ENCODE measurements around the gene SLC6A11. TPM values are rescaled to one million over a fixed set of nuclear protein-coding genes. Genes with fewer than 3 reads are reported as not detected.

SLC6A11 gene
- total and polyA plus RNA-seq, 2 of the 13 experiments (the other 11 are each of a cell fraction or from before 2014, with no cell fraction given) = 17.9 to 34.5 TPM

DNA sequence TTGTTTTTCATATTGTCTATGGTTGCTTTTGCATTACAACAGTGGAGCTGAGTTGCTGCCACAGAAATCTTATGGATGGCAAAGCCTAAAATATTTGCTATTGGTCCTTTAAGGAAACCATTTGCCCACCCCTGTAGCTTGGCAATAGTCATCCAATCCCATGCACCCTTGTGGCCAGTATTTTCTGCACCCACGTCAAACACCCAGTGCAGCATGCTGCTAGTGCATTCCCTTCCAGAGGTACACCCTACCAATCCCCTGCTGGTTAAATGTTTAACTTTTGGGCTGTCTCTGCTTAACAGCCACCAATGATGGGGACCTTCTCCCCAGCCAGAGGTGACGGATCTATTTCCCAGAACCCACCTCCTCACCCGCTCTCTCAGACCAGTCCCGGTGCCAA, 23.8 kb upstream of the SLC6A11 start (continued):
- TF ChIP-seq PRMT3 (CRISPR knock-in tag; IDR thresholded peaks at IDR 0.05; ENCODE audit: borderline replicate concordance, low read depth) (no peak), BHLHE40 (IDR thresholded peaks at IDR 0.05; ENCODE audit: low read length) (no peak), IKZF4 (CRISPR knock-in tag; IDR thresholded peaks at IDR 0.05; ENCODE audit: borderline replicate concordance, low read depth, not compliant biosample characterization) (no peak), ZNF569 (CRISPR knock-in tag; IDR thresholded peaks at IDR 0.05; ENCODE audit: borderline replicate concordance) (no peak), CBX2 (IDR thresholded peaks at IDR 0.05; ENCODE audit: low read depth, low read length) (no peak), CBX2 (CRISPR knock-in tag; IDR thresholded peaks at IDR 0.05; ENCODE audit: low read depth) (no peak), SP140L (CRISPR knock-in tag; IDR thresholded peaks at IDR 0.05; ENCODE audit: borderline replicate concordance) (no peak), ZMAT3 (CRISPR knock-in tag; conservative IDR thresholded peaks at IDR 0.05) (no peak), ETV5 (CRISPR knock-in tag; IDR thresholded peaks at IDR 0.05; ENCODE audit: borderline replicate concordance) (no peak)

DNA sequence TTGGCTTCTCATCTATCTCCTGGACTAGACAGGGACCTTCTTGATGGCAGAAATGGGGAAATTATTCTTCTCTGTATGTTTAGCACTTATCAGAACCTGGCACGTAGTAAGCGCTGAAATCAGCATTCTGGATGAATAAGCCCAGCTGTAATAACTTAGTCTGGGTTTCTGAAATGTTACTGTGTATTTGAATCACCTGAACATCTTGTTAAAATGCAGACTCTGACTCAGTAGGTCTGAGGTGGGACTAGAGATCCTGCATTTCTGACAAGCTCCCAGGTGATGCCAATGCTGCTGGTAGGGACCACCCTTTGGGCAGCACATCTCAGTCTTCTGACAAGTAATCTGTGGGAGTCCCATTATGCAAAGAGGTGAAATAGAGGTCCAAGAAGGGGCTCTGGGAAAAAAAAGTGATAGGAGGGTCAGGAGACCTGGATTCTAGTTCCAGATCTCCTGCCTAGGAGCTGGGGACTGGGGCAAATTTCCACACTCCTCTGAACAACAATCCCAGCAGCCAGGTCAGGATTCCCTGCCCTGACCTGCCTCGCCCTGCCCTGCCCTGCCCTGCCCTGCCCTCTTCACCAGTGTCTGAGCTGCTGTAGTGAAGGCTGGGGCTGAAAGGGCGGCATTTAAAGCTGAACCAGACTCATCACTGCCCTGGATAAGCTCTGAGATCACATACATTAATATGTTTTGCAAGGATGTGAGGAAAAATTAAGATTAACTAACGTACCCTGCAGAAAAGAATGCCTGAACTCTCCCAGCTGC, 17.2 kb upstream of the SLC6A11 start:
- CTCF ChIA-PET (ENCODE audit: low intra/inter-chr PET ratio, low total read pairs) = no interaction called here
- no peak for TF ChIP-seq TAF15 (IDR thresholded peaks at IDR 0.05; ENCODE audit: low read depth, low read length, poor library complexity, severe bottlenecking)
- TF ChIP-seq MAFK (conservative IDR thresholded peaks at IDR 0.05 in 1 of 2, IDR thresholded peaks at IDR 0.05 in 1 of 2; ENCODE audit: low read length in 2 of 2) = 0 out of 4 replicates have a peak, but pooled peaks of 1 of the 2 experiments have one; percentile 7
- H3K79me2 ChIP-seq (ENCODE audit: insufficient read depth, low read length) = no peaks in the 10 kb centered on the region
- BruUV-seq (replicated peaks) = no TSS peak
- no peak overlapping the region for H3K4me2 ChIP-seq (ENCODE audit: low read depth, low read length)
- in situ Hi-C loops (cut with HindIII; ENCODE audit: extremely low pct_ligation_motif_present, low pct_unique_long_range_greater_than_20kb) (no loop called here), intact Hi-C loops (cut with micrococcal nuclease; ENCODE audit: unreplicated experiment) (no loop called here)
- no peaks in the 10 kb centered on the region for H3K36me3 ChIP-seq (replicated peaks in 1 of 2; ENCODE audit: control insufficient read depth in 1 of 2, insufficient read depth in 2 of 2, low read length in 2 of 2)
- 29% methylated on average over 5 of the region's 5 CpGs for WGBS (ENCODE audit: low lambda C conversion rate)
- POLR2A ChIA-PET = no interaction called here
- H3K4me1 ChIP-seq (ENCODE audit: insufficient read depth, low read length) = no peaks in the 10 kb centered on the region
- DNase-seq (ENCODE audit: low spot score) = no peak
- H2AFZ ChIP-seq (ENCODE audit: low read length) = no peak overlapping the region
- H3K9me3 ChIP-seq (ENCODE audit: low read length) = no peaks in the 10 kb centered on the region
- H3K4me3 ChIP-seq (replicated peaks in 1 of 3; ENCODE audit: insufficient read depth in 1 of 3, low read depth in 2 of 3, low read length in 3 of 3) = no peak overlapping the region
- FAIRE-seq = no peak
- H3K27ac ChIP-seq (ENCODE audit: extremely low read length, insufficient read depth, low read length) = no peak overlapping the region
- ATAC-seq = no peak
- H3K9ac ChIP-seq (ENCODE audit: insufficient read depth, low read depth, low read length) = no peak overlapping the region
- H4K20me1 ChIP-seq (ENCODE audit: insufficient read depth, low read length) = no peaks in the 10 kb centered on the region
- no peaks in the 10 kb centered on the region; a peak in 2 of 5 replicates for H3K27me3 ChIP-seq (ENCODE audit: control insufficient read depth in 1 of 2, insufficient read depth in 2 of 2, low read length in 2 of 2)

All from HepG2 (cell line).